ENCODE measurements around the gene NAALADL2. TPM values are rescaled to one million over a fixed set of nuclear protein-coding genes. Genes with fewer than 3 reads are reported as not detected.
"Not testable (repeated sequence)": the region's sequence is repeated elsewhere in the genome, so short reads cannot be mapped to it uniquely, and the experiment has no call there.

NAALADL2 gene
- total and polyA plus RNA-seq, 2 donors, result 0.68 to 4.9 TPM

- Histone ChIP-seq H3K36me3 (ENCODE audit: control insufficient read depth in 2 of 2, insufficient read depth in 2 of 2, low read length in 1 of 2) (no peaks in the 10 kb centered on the region), H3K27me3 (ENCODE audit: control insufficient read depth in 2 of 2, insufficient read depth in 1 of 2, low read length in 1 of 2) (no peaks in the 10 kb centered on the region), H3K9me3 (ENCODE audit: control insufficient read depth in 2 of 2, insufficient read depth in 1 of 2, low read length in 1 of 2) (no peaks in the 10 kb centered on the region), H3K4me1 (ENCODE audit: control insufficient read depth in 2 of 2, insufficient read depth in 2 of 2, low read length in 2 of 2) (no peaks in the 10 kb centered on the region), H3K27ac (ENCODE audit: low read depth in 1 of 2, low read length in 1 of 2) (no peak overlapping the region), H3K4me3 (ENCODE audit: low read length in 2 of 2) (no peak overlapping the region)
- 99% methylated on average over 1 of the region's 1 CpG for WGBS
- DNase-seq (ENCODE audit: low read depth in 6 of 9, low spot score in 9 of 9), result no peak
These were observed 558.3 kb downstream of the NAALADL2 start for GRCh38 chr3:175417426-175417825.

- 91% methylated on average over 2 of the region's 2 CpGs for WGBS
- DNase-seq (ENCODE audit: low read depth in 6 of 9, low spot score in 9 of 9), result no peak
- Histone ChIP-seq H3K27me3 (ENCODE audit: control insufficient read depth in 2 of 2, insufficient read depth in 1 of 2, low read length in 1 of 2) (no peaks in the 10 kb centered on the region), H3K27ac (ENCODE audit: low read depth in 1 of 2, low read length in 1 of 2) (no peak overlapping the region), H3K9me3 (ENCODE audit: control insufficient read depth in 2 of 2, insufficient read depth in 1 of 2, low read length in 1 of 2) (no peaks in the 10 kb centered on the region), H3K4me3 (ENCODE audit: low read length in 2 of 2) (no peak overlapping the region), H3K36me3 (ENCODE audit: control insufficient read depth in 2 of 2, insufficient read depth in 2 of 2, low read length in 1 of 2) (no peaks in the 10 kb centered on the region), H3K4me1 (ENCODE audit: control insufficient read depth in 2 of 2, insufficient read depth in 2 of 2, low read length in 2 of 2) (no peaks in the 10 kb centered on the region)
These were observed 562.8 kb downstream of the NAALADL2 start for GRCh38 chr3:175421902-175422301.

- H3K27ac ChIP-seq (ENCODE audit: low read depth in 1 of 2, low read length in 1 of 2), result no peak overlapping the region
- no peak for DNase-seq (ENCODE audit: low read depth in 6 of 9, low spot score in 9 of 9)
- no peaks in the 10 kb centered on the region for H3K36me3 ChIP-seq (ENCODE audit: control insufficient read depth in 2 of 2, insufficient read depth in 2 of 2, low read length in 1 of 2)
- no peaks in the 10 kb centered on the region for H3K27me3 ChIP-seq (ENCODE audit: control insufficient read depth in 2 of 2, insufficient read depth in 1 of 2, low read length in 1 of 2)
- WGBS, result 95% methylated on average over 2 of the region's 2 CpGs
- no peaks in the 10 kb centered on the region for H3K9me3 ChIP-seq (ENCODE audit: control insufficient read depth in 2 of 2, insufficient read depth in 1 of 2, low read length in 1 of 2)
- no peak overlapping the region for H3K4me3 ChIP-seq (ENCODE audit: low read length in 2 of 2)
- H3K4me1 ChIP-seq (ENCODE audit: control insufficient read depth in 2 of 2, insufficient read depth in 2 of 2, low read length in 2 of 2), result no peaks in the 10 kb centered on the region
These were observed 563.6 kb downstream of the NAALADL2 start for GRCh38 chr3:175422744-175423143.

- not testable (repeated sequence) for DNase-seq (ENCODE audit: low read depth in 6 of 9, low spot score in 9 of 9); H3K27ac ChIP-seq (ENCODE audit: low read depth in 1 of 2, low read length in 1 of 2); H3K36me3 ChIP-seq (ENCODE audit: control insufficient read depth in 2 of 2, insufficient read depth in 2 of 2, low read length in 1 of 2); H3K27me3 ChIP-seq (ENCODE audit: control insufficient read depth in 2 of 2, insufficient read depth in 1 of 2, low read length in 1 of 2); H3K4me3 ChIP-seq (ENCODE audit: low read length in 2 of 2); H3K9me3 ChIP-seq (ENCODE audit: control insufficient read depth in 2 of 2, insufficient read depth in 1 of 2, low read length in 1 of 2); H3K4me1 ChIP-seq (ENCODE audit: control insufficient read depth in 2 of 2, insufficient read depth in 2 of 2, low read length in 2 of 2)
- WGBS, result 83% methylated on average over 2 of the region's 2 CpGs
These were observed 564.7 kb downstream of the NAALADL2 start for GRCh38 chr3:175423848-175424247.

GRCh38 chr3:175426805-175427204, 567.7 kb downstream of the NAALADL2 start:
- Histone ChIP-seq H3K27ac (ENCODE audit: low read depth in 1 of 2, low read length in 1 of 2) (no peak overlapping the region), H3K9me3 (ENCODE audit: control insufficient read depth in 2 of 2, insufficient read depth in 1 of 2, low read length in 1 of 2) (no peaks in the 10 kb centered on the region), H3K4me3 (ENCODE audit: low read length in 2 of 2) (no peak overlapping the region), H3K36me3 (ENCODE audit: control insufficient read depth in 2 of 2, insufficient read depth in 2 of 2, low read length in 1 of 2) (no peaks in the 10 kb centered on the region), H3K4me1 (ENCODE audit: control insufficient read depth in 2 of 2, insufficient read depth in 2 of 2, low read length in 2 of 2) (no peaks in the 10 kb centered on the region), H3K27me3 (ENCODE audit: control insufficient read depth in 2 of 2, insufficient read depth in 1 of 2, low read length in 1 of 2) (no peaks in the 10 kb centered on the region)
- no peak for DNase-seq (ENCODE audit: low read depth in 6 of 9, low spot score in 9 of 9)
- 96% methylated on average over 5 of the region's 5 CpGs for WGBS

- no peak overlapping the region for H3K4me3 ChIP-seq (ENCODE audit: low read length in 2 of 2)
- DNase-seq (ENCODE audit: low read depth in 6 of 9, low spot score in 9 of 9), result no peak
These were observed 569.3 kb downstream of the NAALADL2 start for GRCh38 chr3:175428466-175428865.

GRCh38 chr3:175430983-175431773, 572.0 kb downstream of the NAALADL2 start:
- Histone ChIP-seq H3K27ac (ENCODE audit: low read depth in 1 of 2, low read length in 1 of 2) (no peak overlapping the region), H3K36me3 (ENCODE audit: control insufficient read depth in 2 of 2, insufficient read depth in 2 of 2, low read length in 1 of 2) (no peaks in the 10 kb centered on the region), H3K27me3 (ENCODE audit: control insufficient read depth in 2 of 2, insufficient read depth in 1 of 2, low read length in 1 of 2) (no peaks in the 10 kb centered on the region), H3K4me1 (ENCODE audit: control insufficient read depth in 2 of 2, insufficient read depth in 2 of 2, low read length in 2 of 2) (no peaks in the 10 kb centered on the region), H3K4me3 (ENCODE audit: low read length in 2 of 2) (no peak overlapping the region), H3K9me3 (ENCODE audit: control insufficient read depth in 2 of 2, insufficient read depth in 1 of 2, low read length in 1 of 2) (no peaks in the 10 kb centered on the region)
- WGBS, result 83% methylated on average over 8 of the region's 8 CpGs
- no peak for DNase-seq (ENCODE audit: low read depth in 6 of 9, low spot score in 9 of 9)

More at GRCh38 chr3:175428466-175428865, 569.3 kb downstream of the NAALADL2 start:
- no peaks in the 10 kb centered on the region for H3K27me3 ChIP-seq (ENCODE audit: control insufficient read depth in 2 of 2, insufficient read depth in 1 of 2, low read length in 1 of 2)
- H3K27ac ChIP-seq (ENCODE audit: low read depth in 1 of 2, low read length in 1 of 2), result no peak overlapping the region
- no peaks in the 10 kb centered on the region for H3K9me3 ChIP-seq (ENCODE audit: control insufficient read depth in 2 of 2, insufficient read depth in 1 of 2, low read length in 1 of 2)
- no peaks in the 10 kb centered on the region for H3K36me3 ChIP-seq (ENCODE audit: control insufficient read depth in 2 of 2, insufficient read depth in 2 of 2, low read length in 1 of 2)
- H3K4me1 ChIP-seq (ENCODE audit: control insufficient read depth in 2 of 2, insufficient read depth in 2 of 2, low read length in 2 of 2), result no peaks in the 10 kb centered on the region

GRCh38 chr3:175432376-175433025, 573.4 kb downstream of the NAALADL2 start:
- no peak for DNase-seq (ENCODE audit: low read depth in 6 of 9, low spot score in 9 of 9)
- no peak overlapping the region for H3K27ac ChIP-seq (ENCODE audit: low read depth in 1 of 2, low read length in 1 of 2)
- H3K4me3 ChIP-seq (ENCODE audit: low read length in 2 of 2), result no peak overlapping the region
- H3K36me3 ChIP-seq (ENCODE audit: control insufficient read depth in 2 of 2, insufficient read depth in 2 of 2, low read length in 1 of 2), result no peaks in the 10 kb centered on the region
- WGBS, result 93% methylated on average over 4 of the region's 4 CpGs
- no peaks in the 10 kb centered on the region for H3K9me3 ChIP-seq (ENCODE audit: control insufficient read depth in 2 of 2, insufficient read depth in 1 of 2, low read length in 1 of 2)
- H3K27me3 ChIP-seq (ENCODE audit: control insufficient read depth in 2 of 2, insufficient read depth in 1 of 2, low read length in 1 of 2), result no peaks in the 10 kb centered on the region
- no peaks in the 10 kb centered on the region for H3K4me1 ChIP-seq (ENCODE audit: control insufficient read depth in 2 of 2, insufficient read depth in 2 of 2, low read length in 2 of 2)

- no peak for DNase-seq (ENCODE audit: low read depth in 6 of 9, low spot score in 9 of 9)
- Histone ChIP-seq H3K9me3 (ENCODE audit: control insufficient read depth in 2 of 2, insufficient read depth in 1 of 2, low read length in 1 of 2) (no peaks in the 10 kb centered on the region), H3K4me3 (ENCODE audit: low read length in 2 of 2) (no peak overlapping the region), H3K27me3 (ENCODE audit: control insufficient read depth in 2 of 2, insufficient read depth in 1 of 2, low read length in 1 of 2) (no peaks in the 10 kb centered on the region), H3K4me1 (ENCODE audit: control insufficient read depth in 2 of 2, insufficient read depth in 2 of 2, low read length in 2 of 2) (no peaks in the 10 kb centered on the region), H3K27ac (ENCODE audit: low read depth in 1 of 2, low read length in 1 of 2) (no peak overlapping the region), H3K36me3 (ENCODE audit: control insufficient read depth in 2 of 2, insufficient read depth in 2 of 2, low read length in 1 of 2) (no peaks in the 10 kb centered on the region)
- WGBS, result 94% methylated on average over 5 of the region's 5 CpGs
These were observed 574.0 kb downstream of the NAALADL2 start for GRCh38 chr3:175433026-175433674.

Measured in thymus (tissue), 11 donors.